IPS-18c (cell line): ENCODE data around the gene PSMG3.

ENCODE experiments used
- H3K4me3 ChIP-seq: 2 replicates; pipeline ENCODE4 v1.7.0; 2013; ENCODE audit warnings: low read depth, mild to moderate bottlenecking, low read length, moderate library complexity; ENCODE audit not compliant: insufficient read depth
- H3K9me3 ChIP-seq: one replicate; pipeline ENCODE4 v1.6.1; 2013; ENCODE audit warnings: mild to moderate bottlenecking, low read length, moderate library complexity; ENCODE audit not compliant: control insufficient read depth, insufficient read depth

PSMG3 gene

GRCh38 chr7:1555046-1555812 lies 14.6 kb downstream of the PSMG3 start:
- no peaks in the 10 kb centered on the region for H3K9me3 ChIP-seq
- no peak overlapping the region for H3K4me3 ChIP-seq

- H3K9me3 ChIP-seq: no peaks in the 10 kb centered on the region
- no peak overlapping the region for H3K4me3 ChIP-seq
These were observed 15.3 kb downstream of the PSMG3 start for GRCh38 chr7:1554333-1555045.

- Histone ChIP-seq H3K4me3 (no peak overlapping the region), H3K9me3 (no peaks in the 10 kb centered on the region)
These were observed 16.2 kb downstream of the PSMG3 start for GRCh38 chr7:1553512-1554210.

- H3K4me3 ChIP-seq: no peak overlapping the region
- H3K9me3 ChIP-seq: no peaks in the 10 kb centered on the region
These were observed 17.6 kb downstream of the PSMG3 start for GRCh38 chr7:1552200-1552599.

- Histone ChIP-seq H3K9me3 (no peaks in the 10 kb centered on the region), H3K4me3 (no peak overlapping the region)
These were observed 19.0 kb downstream of the PSMG3 start for GRCh38 chr7:1550846-1551155.

DNA sequence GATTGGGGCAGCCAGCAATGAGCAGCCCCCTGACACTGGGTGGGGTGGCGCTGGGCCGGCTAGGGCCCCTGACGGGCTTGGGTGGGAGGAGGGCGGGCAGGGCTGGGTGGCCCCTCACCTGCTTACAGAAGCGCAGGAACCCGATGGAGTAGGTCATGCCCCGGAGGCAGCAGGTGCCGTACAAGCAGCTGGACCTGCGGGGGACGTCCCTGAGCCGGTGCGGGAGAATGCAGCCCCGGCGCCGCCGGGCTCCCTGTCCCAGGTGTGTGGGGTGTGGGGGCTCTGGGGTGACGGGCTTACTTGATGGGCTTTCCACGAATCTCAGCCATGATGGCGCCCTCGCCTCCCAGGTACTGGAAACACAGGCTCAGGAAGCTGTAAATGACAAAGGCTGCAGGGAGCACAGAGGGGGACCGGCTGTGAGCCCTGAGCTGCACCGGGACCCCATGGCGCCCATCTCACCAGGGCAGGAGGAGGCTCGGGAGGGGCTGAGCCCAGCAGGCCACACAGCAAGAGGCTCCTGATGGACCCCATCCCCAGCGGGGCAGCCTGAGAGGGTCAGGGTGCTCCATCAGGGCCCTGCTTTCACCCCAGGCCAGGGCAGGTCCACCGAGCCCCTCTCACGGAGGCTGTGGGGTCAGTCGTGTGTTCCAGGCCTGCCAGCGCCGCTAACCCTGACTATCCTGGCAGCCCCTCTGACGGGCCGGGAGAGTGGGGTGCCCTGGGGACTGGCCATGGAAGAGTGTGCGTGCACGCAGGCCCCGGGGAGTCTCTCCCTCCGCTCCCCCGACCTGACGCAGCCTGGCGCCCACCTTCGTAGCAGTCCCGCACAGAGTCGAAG lies 19.6 kb downstream of the PSMG3 start:
- Histone ChIP-seq H3K9me3 (no peaks in the 10 kb centered on the region), H3K4me3 (no peak overlapping the region)

DNA sequence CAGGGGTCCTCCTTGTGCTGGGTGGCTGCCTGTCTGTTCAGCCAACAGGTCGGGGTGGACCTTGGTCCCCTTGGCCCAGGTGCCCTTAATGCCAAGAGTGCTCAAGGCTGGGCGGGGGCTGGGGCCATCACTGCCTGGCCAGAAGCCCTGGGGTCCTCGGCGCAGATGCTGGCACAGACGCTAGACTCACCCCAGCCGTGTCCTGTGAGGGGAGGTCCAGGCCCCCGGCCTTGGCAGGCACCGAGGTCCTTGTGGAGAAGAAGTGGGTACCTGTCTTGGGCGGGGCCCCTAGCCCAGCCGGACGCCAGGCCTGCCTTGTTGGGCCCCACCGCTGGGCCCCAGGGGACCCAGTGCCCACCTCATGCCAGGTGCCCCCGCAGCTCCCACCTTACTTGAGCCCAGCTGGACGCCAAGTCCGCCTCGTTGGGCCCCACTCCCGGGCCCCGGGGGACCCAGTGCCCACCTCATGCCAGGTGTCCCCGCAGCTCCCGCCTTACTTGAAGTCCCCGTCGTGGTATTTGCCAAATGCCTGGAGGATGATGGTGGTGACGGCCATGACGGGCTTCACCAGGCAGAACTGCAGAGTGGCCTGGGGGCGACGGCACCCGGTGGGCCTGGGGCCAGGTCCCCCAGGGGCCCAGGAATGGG lies 20.4 kb downstream of the PSMG3 start:
- H3K4me3 ChIP-seq: no peak overlapping the region
- no peaks in the 10 kb centered on the region for H3K9me3 ChIP-seq

DNA sequence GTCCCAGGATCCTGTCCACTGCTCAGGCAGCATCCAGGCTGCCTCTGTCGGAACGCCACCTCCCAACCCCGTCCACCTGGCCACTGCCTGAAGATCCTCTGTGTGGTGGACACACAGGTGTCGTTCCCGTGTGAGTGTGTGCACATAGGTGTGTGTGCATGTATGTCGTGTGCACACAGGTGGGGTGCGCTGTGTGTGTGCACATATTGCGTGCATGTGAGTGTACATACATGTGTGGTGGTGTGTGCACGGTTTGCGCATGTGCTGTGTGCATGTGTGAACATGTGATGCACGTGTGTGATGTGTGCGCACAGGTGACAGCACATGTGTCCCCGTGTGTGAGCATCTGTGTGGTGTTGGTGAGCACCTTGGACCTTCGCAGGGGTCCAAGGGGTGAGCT lies 20.9 kb downstream of the PSMG3 start:
- Histone ChIP-seq H3K4me3 (no peak overlapping the region), H3K9me3 (no peaks in the 10 kb centered on the region)

DNA sequence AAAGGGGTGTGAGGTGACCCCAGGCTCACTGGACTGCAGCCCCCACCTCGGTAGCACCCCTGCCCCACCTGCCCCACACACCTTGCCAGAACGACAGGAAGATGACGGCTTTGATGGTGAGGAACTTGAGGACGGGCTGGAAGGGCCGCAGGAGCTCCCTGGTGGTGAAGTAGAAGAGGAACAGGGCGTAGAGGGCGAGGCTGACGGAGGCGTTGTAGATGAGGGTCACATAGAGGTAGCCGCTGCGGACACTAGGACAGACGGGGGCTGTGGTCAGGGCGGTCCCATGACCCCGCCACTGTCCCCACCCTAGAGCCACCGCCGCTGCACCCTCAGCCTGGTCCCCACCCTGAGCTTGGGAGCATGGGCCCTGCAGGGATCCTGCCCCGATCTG lies 21.4 kb downstream of the PSMG3 start:
- Histone ChIP-seq H3K4me3 (no peak overlapping the region), H3K9me3 (no peaks in the 10 kb centered on the region)

GRCh38 chr7:1547777-1548437 lies 21.9 kb downstream of the PSMG3 start:
- Histone ChIP-seq H3K9me3 (no peaks in the 10 kb centered on the region), H3K4me3 (no peak overlapping the region)

GRCh38 chr7:1546909-1547776 lies 22.7 kb downstream of the PSMG3 start:
- no peaks in the 10 kb centered on the region for H3K9me3 ChIP-seq

GRCh38 chr7:1546274-1546908 lies 23.4 kb downstream of the PSMG3 start:
- H3K4me3 ChIP-seq: no peak overlapping the region
- H3K9me3 ChIP-seq: no peaks in the 10 kb centered on the region

More at GRCh38 chr7:1546909-1547776, 22.7 kb downstream of the PSMG3 start:
- no peak overlapping the region for H3K4me3 ChIP-seq

DNA sequence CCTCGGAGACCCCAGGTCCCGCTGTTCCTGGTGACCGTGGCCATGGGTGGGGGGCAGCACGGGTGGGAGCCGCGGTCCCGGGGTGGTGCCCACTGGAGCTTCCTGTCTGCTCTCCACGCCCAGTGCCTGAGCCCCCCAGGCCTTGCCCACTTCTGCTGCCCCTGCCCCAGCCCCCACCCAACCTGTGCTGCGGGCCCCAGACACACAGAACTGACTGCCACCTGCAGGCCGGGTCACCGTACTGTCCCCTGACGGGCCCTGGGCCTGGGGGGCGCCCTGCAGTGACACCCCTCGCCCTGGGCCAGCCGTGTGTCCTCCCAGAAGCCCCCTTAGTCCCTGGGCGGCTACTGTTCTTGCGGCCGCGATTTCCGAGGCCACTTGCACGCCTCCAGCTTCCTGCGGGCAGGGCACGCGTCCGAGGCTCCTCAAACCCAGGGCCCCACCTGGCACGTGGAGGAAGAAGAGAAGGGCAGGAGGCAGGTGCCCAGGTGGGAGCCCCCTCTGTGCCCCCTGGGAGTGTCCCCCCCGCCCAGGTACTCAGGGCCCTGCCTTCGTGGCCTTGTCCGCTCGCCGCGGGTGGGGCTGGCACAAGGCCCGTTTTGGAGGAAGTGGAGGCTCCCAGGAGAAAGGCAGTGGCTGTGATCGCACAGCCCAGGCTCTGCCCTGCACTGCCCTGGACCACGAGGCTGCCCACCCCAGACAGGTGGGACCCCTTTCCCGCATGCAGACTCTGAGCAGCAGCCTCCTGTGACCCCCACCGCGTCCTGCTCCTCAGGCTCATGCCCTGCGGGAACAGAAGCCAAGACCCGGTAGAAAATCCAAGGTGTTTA lies 24.2 kb downstream of the PSMG3 start:
- Histone ChIP-seq H3K4me3 (no peak overlapping the region), H3K9me3 (no peaks in the 10 kb centered on the region)

- Histone ChIP-seq H3K9me3 (no peaks in the 10 kb centered on the region), H3K4me3 (no peak overlapping the region)
These were observed 24.9 kb downstream of the PSMG3 start for GRCh38 chr7:1544896-1545416.
